Stomach (tissue), 4 donors: ENCODE results near the gene KIFC3.

Experiments used
- CTCF ChIP-seq, 7 experiments: fragments of 450-650 bp in 4 of 7; fragments of 200-600 bp in 3 of 7; sonication (generic) in 3 of 7; IDR thresholded peaks; one replicate each; pipeline ENCODE4 v1.5.1; 2016 to 2019; ENCODE audit warnings: antibody characterized with exemption in 7 of 7, control low read depth in 2 of 7, mild to moderate bottlenecking in 1 of 7
- EP300 ChIP-seq: sonication (generic); formaldehyde crosslinking; IDR thresholded peaks from one replicate; pipeline ENCODE4 v1.6.1; 2017; ENCODE audit warnings: antibody characterized with exemption
- POLR2A ChIP-seq, 4 donors: fragments of 450-650 bp; IDR thresholded peaks; one replicate each; pipeline ENCODE4 v1.6.1; 2016; ENCODE audit warnings: antibody characterized with exemption in 4 of 4, control low read depth in 2 of 4, mild to moderate bottlenecking in 1 of 4, moderate library complexity in 1 of 4
- POLR2AphosphoS5 ChIP-seq, 3 donors: sonication (generic); formaldehyde crosslinking; IDR thresholded peaks; one replicate each; pipeline ENCODE4 v1.6.1; 2016; ENCODE audit warnings: antibody characterized with exemption in 3 of 3

GRCh38 chr16:57756424-57757325 is 45.6 kb downstream of the KIFC3 start:
- TF ChIP-seq CTCF (IDR thresholded peaks at IDR 0.05) (no peak), POLR2A (IDR thresholded peaks at IDR 0.05) (no peak), EP300 (no peak), POLR2AphosphoS5 (IDR thresholded peaks at IDR 0.05) (no peak)
